Smooth muscle cell of the brain vasculature (primary cell): ENCODE measurements around the gene LARGE1.

Source experiments
- DNase-seq: peaks from one replicate; pipeline ENCODE4 v3.0.0-alpha.2; 2012; ENCODE audit warnings: low read depth, low spot score

The LARGE1 gene

DNA sequence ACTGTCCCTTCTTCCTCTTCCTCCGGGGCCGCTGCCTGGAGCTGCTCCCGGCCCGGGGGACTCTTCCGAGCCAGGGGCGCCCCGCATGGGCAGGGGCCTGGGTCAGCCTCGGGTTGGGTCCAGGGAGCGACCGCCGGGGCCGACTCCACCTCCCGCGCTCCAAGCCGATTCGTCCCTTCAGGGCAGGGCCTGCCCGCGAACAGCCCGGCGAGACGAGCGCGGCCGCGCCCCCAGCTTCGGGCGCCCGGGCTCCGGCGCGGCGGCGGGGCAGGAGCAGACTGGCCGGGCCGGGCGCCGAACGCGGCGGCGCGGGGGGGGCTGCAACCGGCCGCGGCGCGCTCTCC is at the start of gene LARGE1:
Gene LARGE1 (minus strand): TSS at position 280 of the 344 bp plus-strand sequence.
- no peak for DNase-seq

DNA sequence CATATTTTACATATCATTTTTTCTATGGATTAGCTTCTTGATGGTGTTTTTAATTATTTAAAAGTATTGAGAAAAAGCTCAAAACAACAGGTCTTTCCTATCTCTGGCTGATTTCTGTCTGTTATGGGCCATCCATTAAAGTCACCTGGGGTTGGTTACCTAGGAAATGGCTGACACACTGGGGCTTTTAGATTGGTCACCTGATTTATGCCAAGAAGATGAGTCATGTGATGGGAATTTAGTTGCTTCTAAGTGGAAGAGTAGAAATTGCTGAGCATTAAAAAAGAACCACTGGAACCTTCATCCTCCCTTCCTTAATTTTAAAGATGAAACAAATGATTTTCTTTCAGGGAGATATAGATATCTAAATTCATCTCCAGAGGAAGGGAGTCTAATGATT is 48.8 kb upstream of the LARGE1 start:
- DNase-seq: no peak

- no peak for DNase-seq
These were observed 43.8 kb upstream of the LARGE1 start for GRCh38 chr22:33964121-33964520.

DNA sequence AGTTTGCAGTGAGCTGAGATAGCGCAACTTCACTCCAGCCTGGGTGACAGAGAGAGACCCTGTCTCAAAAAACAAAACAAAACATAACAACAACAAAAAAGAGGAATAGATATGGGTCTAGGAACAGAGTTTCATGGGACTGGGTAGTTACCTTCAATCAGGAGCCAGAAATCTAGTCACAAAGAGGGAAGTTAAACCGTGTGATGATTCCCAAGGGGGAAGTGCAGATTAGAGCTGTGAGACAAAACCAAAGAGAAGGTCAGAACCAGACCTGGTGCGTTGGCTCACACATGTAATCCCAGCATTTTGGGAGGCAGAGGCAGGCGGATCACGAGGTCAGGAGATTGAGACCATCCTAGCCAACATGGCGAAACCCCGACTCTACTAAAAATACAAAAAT is 42.1 kb upstream of the LARGE1 start:
- no peak for DNase-seq

DNA sequence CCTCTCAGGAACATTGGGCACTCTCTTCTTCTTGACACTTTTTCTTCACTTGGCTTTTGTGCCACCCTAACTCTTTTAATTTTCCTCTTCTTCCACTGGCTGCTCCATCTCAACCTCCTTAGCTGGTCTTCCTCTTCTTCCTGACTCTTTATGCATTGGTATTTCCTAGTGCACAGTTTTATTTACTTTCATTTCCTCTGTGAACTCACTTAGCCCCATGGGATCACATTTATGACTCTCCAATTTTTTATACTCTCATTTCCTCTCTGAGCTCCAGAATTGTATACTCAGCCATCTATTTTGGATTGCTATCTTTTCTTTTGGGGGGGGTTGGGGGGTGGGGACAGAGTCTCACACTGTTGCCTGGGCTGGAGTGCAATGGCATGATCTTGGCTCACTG is 38.5 kb upstream of the LARGE1 start:
- DNase-seq: no peak

DNA sequence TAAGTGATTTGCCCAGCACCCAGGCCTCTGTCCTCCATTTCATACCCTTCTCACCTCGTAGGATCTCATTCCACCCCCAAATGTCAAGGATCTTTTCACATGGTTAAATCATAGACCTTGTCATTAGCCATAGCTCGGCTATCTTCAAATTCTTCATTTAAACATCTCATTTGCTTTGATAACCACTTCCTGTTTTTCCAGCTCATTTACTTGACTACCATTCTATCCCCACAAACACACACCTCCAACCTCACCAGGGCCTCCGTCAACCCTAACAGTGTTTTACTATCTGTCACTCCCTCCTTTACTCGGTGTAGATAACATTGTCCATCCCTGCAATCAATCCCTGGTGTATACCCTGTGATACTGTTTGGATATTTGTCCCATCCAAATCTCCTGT is 36.8 kb upstream of the LARGE1 start:
- DNase-seq: no peak

- no peak for DNase-seq
These were observed 32.5 kb upstream of the LARGE1 start for GRCh38 chr22:33952776-33953175.

- DNase-seq: no peak
These were observed 20.5 kb upstream of the LARGE1 start for GRCh38 chr22:33940741-33941140.

- DNase-seq: no peak
These were observed 12.7 kb upstream of the LARGE1 start for GRCh38 chr22:33932997-33933396.

DNA sequence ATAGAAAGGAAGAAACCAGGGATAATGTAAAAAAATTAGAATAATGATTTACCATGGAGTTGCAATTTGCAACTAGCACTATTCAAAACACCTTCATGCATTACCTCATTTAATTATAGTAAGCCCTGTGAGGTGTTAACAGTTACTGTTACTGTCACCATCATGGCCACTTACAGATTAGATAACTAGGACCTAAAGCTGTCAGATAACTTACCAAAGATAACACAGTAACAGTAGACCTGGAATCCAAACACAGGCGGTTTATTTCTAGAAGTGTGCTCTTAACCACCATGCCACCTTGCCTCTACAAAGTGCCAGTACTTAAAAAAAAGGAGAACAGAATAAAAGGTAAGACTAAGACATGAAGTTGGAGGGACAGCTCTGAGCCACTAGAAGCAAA is 11.1 kb upstream of the LARGE1 start:
- no peak for DNase-seq

GRCh38 chr22:33927752-33928151 is 7.5 kb upstream of the LARGE1 start:
- no peak for DNase-seq

GRCh38 chr22:33925194-33925593 is 4.9 kb upstream of the LARGE1 start:
- DNase-seq: no peak

DNA sequence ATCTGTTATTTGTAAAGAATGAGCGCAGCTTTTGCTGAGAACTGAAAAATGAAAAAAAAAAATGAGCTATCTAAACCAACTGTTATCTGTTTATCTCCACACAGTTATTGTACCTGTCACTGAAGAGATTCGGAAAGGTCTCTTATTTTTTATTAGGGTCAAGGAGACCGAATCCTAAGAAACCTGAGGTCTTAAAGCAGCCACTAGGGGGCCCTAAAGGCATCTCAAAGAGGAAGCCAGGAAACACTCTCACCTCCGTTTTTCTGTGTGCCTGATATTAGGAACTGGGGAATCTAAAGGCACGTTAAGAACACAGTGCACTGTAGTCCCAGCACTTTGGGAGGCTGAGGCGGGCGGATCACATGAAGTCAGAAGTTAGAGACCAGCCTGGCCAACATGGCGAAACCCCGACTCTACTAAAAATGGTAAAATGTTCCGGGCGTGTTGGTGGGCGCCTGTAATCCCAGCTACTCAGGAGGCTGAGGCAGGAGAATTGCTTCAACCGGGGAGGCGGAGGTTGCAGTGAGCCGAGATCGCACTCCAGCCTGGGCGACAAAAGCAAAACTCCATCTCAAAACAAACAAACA is 3.5 kb upstream of the LARGE1 start:
- peak; percentile 29 for DNase-seq

GRCh38 chr22:33923033-33923432 is 2.8 kb upstream of the LARGE1 start:
- DNase-seq: no peak

GRCh38 chr22:33922349-33922681 is 2.0 kb upstream of the LARGE1 start:
- DNase-seq: no peak

DNA sequence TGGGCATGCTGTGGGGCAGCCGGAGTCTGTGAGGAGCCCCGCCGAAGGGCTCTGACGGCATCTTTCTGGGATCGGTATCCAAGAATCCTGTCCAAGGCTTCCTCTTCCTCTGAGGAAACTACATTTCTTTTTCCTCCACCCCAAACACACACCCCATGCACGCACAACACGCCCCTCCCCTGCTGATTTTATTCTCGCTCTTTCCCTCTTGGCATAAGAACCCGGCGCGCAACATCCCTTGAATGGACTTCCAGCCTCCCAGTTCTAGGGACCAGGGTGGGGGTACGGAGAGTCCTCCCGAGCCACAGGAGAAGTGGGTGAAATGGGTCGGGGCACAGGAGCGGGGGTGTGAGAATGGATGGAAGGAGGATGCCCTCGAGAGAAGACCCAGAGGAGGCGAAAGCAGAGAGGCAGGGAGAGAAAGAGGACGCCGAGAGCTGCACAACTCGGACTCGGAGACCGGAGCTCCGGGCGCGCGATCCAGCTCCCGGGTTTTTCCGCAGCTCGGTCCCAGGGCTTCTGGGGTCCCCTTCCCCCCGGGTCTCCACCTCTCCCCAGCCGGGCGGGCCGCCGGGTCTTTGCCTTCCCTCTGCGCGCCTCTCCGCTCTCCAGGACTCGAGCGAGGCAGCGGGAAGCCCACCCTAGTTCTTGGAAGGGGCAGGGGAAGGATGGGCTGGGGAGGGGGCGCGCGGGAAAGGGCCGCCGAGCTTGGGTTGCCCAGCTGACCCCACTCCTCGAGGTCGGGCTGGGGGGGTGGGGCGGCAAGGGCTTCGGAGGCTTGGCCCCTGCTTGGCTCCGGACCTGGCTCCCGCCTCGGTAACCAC is 1.5 kb upstream of the LARGE1 start:
- no peak for DNase-seq

DNA sequence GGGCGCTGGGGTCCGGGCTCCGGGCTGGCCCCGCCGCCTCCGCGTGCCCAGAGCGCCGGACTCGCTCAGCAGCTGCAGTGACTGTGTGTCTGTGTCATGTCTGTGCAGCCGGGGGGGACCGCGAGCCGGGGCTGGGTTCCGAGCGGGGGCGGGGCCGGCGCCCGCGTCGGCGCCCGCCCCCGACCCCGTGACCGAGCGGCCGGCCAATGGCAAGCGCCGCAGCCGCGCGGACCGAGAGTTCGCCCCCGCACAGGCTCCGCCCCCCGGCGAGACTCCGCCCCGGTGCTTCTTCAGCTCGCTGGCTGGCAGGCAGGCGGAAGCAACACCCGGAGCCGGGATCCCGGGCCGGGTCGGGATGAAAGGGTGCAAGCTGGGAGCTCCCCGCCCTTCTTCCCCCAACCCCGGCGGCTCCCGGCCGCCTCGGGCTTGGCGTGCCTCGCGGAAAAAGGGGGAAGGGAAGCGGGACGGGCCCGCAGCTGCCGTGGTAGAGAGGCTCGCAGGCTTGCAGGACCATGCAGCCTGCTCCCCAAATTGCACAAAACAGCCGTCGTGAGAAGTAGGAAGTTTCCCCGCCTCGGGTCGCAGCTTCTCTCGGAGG is 750 bp upstream of the LARGE1 start:
- peak; percentile 87 for DNase-seq

DNA sequence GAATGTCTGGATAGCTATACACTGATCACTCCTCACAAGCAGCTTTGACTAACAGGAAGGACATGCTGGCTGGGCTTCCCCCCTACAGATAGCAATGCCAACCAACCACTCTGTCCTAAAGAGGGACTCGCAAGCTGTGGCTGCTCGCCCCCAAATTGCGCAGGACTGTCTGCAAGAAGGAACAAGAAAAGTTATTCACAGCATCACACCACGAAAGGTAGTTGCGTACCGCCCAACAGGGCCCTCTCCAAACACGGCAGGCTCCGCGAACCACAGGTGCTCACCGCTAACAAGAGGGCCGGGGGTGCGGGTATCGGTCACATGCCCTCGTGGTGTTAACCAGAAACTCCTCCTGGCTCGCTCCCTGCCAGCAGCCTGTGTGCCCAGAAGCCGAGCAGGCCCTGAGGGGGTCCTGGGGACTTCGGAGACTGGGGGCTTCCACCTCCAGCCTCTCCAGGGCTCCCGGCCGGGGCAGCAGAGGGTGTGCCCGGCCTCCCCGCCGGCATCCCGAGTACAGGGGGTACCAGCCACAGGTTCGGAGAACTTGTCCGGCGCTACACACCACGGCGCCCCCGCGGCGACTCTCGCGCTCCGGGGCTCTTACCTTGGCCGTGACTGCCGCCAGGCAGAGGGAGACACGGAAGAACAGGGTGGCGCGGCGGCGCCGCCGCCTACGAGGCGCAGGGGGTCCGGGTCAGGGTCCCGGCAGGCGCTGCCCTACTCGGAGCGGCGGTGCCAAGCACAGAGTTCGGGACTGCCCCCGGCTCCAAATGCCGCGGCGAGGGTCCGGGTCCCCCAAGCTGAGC is 682 bp downstream of the LARGE1 start:
- DNase-seq: no peak

DNA sequence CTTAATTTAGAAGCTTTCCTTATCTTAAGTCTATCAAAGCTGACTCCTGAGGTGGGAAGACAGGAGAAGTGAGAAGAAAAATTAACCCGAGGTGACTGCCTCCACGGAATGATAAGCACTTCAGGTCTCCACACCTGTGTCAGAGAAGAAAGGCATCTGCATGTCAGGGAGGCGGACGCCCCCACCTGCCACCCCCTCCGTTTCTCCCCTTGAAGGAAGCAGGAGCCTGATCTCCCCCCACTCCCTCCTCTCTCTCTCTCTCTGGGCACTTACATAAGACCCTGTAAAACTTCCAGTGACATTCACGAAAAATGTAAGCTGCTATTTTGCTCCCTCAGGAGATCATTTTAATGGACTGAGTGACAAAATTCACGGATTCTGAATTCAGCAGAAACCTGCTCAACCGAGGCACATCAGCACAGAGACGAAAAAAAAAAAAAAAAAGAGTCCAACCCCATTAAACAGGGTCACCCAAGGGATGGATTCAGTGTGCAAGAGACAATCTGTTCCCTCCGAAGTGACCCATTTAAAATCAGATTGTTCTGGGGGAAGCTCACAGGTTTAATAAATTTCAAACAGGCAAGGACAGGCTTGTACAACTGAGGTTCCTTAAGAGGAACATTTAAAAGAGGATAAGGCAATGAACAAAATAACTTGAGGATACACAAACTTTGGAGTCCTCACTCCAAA is 1.5 kb downstream of the LARGE1 start:
- no peak for DNase-seq

- no peak for DNase-seq
These were observed 2.4 kb downstream of the LARGE1 start for GRCh38 chr22:33917744-33918406.

DNA sequence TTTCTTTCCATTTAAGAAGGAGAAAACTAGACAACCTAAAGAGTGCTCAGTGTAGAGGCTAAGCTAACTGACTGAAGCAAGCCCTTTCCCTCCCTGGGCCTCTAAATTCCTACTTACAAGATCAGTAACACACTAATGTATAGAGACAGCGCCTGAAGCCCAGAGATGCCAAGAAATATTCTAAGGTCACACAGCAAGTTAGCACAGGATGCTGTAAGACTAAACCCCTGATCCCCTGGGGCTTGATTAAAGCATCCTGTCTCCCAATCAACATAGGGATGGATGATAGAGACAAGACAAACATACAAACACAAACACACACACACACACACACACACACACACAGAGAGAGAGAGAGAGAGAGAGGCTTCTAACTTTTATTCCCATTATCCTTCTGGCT is 5.6 kb downstream of the LARGE1 start:
- DNase-seq: no peak
